ENCODE results near the gene DSCAML1.

Gene DSCAML1

GRCh38 chr11:117515892-117516787, 280.9 kb downstream of the DSCAML1 start:
- H3K36me3 ChIP-seq (ENCODE audit: control insufficient read depth, insufficient read depth, low read length) = no peaks in the 10 kb centered on the region
- H3K27me3 ChIP-seq (ENCODE audit: control insufficient read depth, insufficient read depth, low read length) = no peaks in the 10 kb centered on the region
- H3K9ac ChIP-seq (ENCODE audit: low read depth, low read length) = no peak overlapping the region
- H3K27ac ChIP-seq (ENCODE audit: low read depth, low read length) = no peak overlapping the region
- H3K9me3 ChIP-seq (ENCODE audit: control insufficient read depth, insufficient read depth, low read length) = no peaks in the 10 kb centered on the region
- peaks cover 13% of the 10 kb centered on the region; the same call in 1 of the 2 replicates for H3K4me1 ChIP-seq (ENCODE audit: control insufficient read depth, insufficient read depth, low read length)
- H3K4me3 ChIP-seq (ENCODE audit: low read depth, low read length) = no peak overlapping the region

GRCh38 chr11:117514256-117514655, 282.8 kb downstream of the DSCAML1 start:
- H3K4me1 ChIP-seq (ENCODE audit: control insufficient read depth, insufficient read depth, low read length) = peaks cover 13% of the 10 kb centered on the region; the same call in 1 of the 2 replicates
- no peaks in the 10 kb centered on the region for H3K36me3 ChIP-seq (ENCODE audit: control insufficient read depth, insufficient read depth, low read length)
- no peaks in the 10 kb centered on the region for H3K9me3 ChIP-seq (ENCODE audit: control insufficient read depth, insufficient read depth, low read length)
- no peak overlapping the region for H3K4me3 ChIP-seq (ENCODE audit: low read depth, low read length)
- H3K27me3 ChIP-seq (ENCODE audit: control insufficient read depth, insufficient read depth, low read length) = no peaks in the 10 kb centered on the region
- H3K27ac ChIP-seq (ENCODE audit: low read depth, low read length) = no peak overlapping the region
- no peak overlapping the region for H3K9ac ChIP-seq (ENCODE audit: low read depth, low read length)

GRCh38 chr11:117513666-117514065, 283.4 kb downstream of the DSCAML1 start:
- no peaks in the 10 kb centered on the region for H3K9me3 ChIP-seq (ENCODE audit: control insufficient read depth, insufficient read depth, low read length)
- H3K27me3 ChIP-seq (ENCODE audit: control insufficient read depth, insufficient read depth, low read length) = no peaks in the 10 kb centered on the region

GRCh38 chr11:117511931-117512539, 285.0 kb downstream of the DSCAML1 start:
- H3K36me3 ChIP-seq (ENCODE audit: control insufficient read depth, insufficient read depth, low read length) = no peaks in the 10 kb centered on the region
- no peak overlapping the region for H3K4me3 ChIP-seq (ENCODE audit: low read depth, low read length)
- peaks cover 12% of the 10 kb centered on the region; the same call in 1 of the 2 replicates for H3K4me1 ChIP-seq (ENCODE audit: control insufficient read depth, insufficient read depth, low read length)
- H3K27me3 ChIP-seq (ENCODE audit: control insufficient read depth, insufficient read depth, low read length) = no peaks in the 10 kb centered on the region
- no peak overlapping the region for H3K9ac ChIP-seq (ENCODE audit: low read depth, low read length)
- no peak overlapping the region for H3K27ac ChIP-seq (ENCODE audit: low read depth, low read length)
- H3K9me3 ChIP-seq (ENCODE audit: control insufficient read depth, insufficient read depth, low read length) = no peaks in the 10 kb centered on the region

More at GRCh38 chr11:117513666-117514065, 283.4 kb downstream of the DSCAML1 start:
- H3K4me3 ChIP-seq (ENCODE audit: low read depth, low read length) = no peak overlapping the region
- H3K4me1 ChIP-seq (ENCODE audit: control insufficient read depth, insufficient read depth, low read length) = peaks cover 13% of the 10 kb centered on the region; the same call in 1 of the 2 replicates
- no peak overlapping the region for H3K27ac ChIP-seq (ENCODE audit: low read depth, low read length)
- H3K36me3 ChIP-seq (ENCODE audit: control insufficient read depth, insufficient read depth, low read length) = no peaks in the 10 kb centered on the region
- no peak overlapping the region for H3K9ac ChIP-seq (ENCODE audit: low read depth, low read length)

GRCh38 chr11:117511483-117511930, 285.5 kb downstream of the DSCAML1 start:
- no peaks in the 10 kb centered on the region for H3K36me3 ChIP-seq (ENCODE audit: control insufficient read depth, insufficient read depth, low read length)
- H3K4me3 ChIP-seq (ENCODE audit: low read depth, low read length) = no peak overlapping the region
- no peaks in the 10 kb centered on the region for H3K27me3 ChIP-seq (ENCODE audit: control insufficient read depth, insufficient read depth, low read length)
- H3K27ac ChIP-seq (ENCODE audit: low read depth, low read length) = no peak overlapping the region
- no peak overlapping the region for H3K9ac ChIP-seq (ENCODE audit: low read depth, low read length)
- H3K9me3 ChIP-seq (ENCODE audit: control insufficient read depth, insufficient read depth, low read length) = no peaks in the 10 kb centered on the region
- peaks cover 8% of the 10 kb centered on the region; the same call in 1 of the 2 replicates for H3K4me1 ChIP-seq (ENCODE audit: control insufficient read depth, insufficient read depth, low read length)

- Histone ChIP-seq H3K9me3 (ENCODE audit: control insufficient read depth, insufficient read depth, low read length) (no peaks in the 10 kb centered on the region), H3K36me3 (ENCODE audit: control insufficient read depth, insufficient read depth, low read length) (no peaks in the 10 kb centered on the region), H3K9ac (ENCODE audit: low read depth, low read length) (no peak overlapping the region), H3K27ac (ENCODE audit: low read depth, low read length) (no peak overlapping the region), H3K4me1 (ENCODE audit: control insufficient read depth, insufficient read depth, low read length) (peaks cover 8% of the 10 kb centered on the region; the same call in 1 of the 2 replicates), H3K4me3 (ENCODE audit: low read depth, low read length) (no peak overlapping the region), H3K27me3 (ENCODE audit: control insufficient read depth, insufficient read depth, low read length) (no peaks in the 10 kb centered on the region)
Measured at GRCh38 chr11:117510646-117511045, 286.4 kb downstream of the DSCAML1 start.

- H3K9me3 ChIP-seq (ENCODE audit: control insufficient read depth, insufficient read depth, low read length) = no peaks in the 10 kb centered on the region
- H3K9ac ChIP-seq (ENCODE audit: low read depth, low read length) = no peak overlapping the region
- H3K27me3 ChIP-seq (ENCODE audit: control insufficient read depth, insufficient read depth, low read length) = no peaks in the 10 kb centered on the region
Measured at GRCh38 chr11:117509543-117509942, 287.5 kb downstream of the DSCAML1 start.

GRCh38 chr11:117506971-117507370, 290.0 kb downstream of the DSCAML1 start:
- no peaks in the 10 kb centered on the region for H3K9me3 ChIP-seq (ENCODE audit: control insufficient read depth, insufficient read depth, low read length)

More at GRCh38 chr11:117509543-117509942, 287.5 kb downstream of the DSCAML1 start:
- Histone ChIP-seq H3K4me3 (ENCODE audit: low read depth, low read length) (no peak overlapping the region), H3K27ac (ENCODE audit: low read depth, low read length) (no peak overlapping the region), H3K36me3 (ENCODE audit: control insufficient read depth, insufficient read depth, low read length) (no peaks in the 10 kb centered on the region), H3K4me1 (ENCODE audit: control insufficient read depth, insufficient read depth, low read length) (peaks cover 8% of the 10 kb centered on the region; the same call in 1 of the 2 replicates)

GRCh38 chr11:117505285-117505970, 291.6 kb downstream of the DSCAML1 start:
- no peak overlapping the region for H3K9ac ChIP-seq (ENCODE audit: low read depth, low read length)
- H3K27me3 ChIP-seq (ENCODE audit: control insufficient read depth, insufficient read depth, low read length) = no peaks in the 10 kb centered on the region
- no peaks in the 10 kb centered on the region for H3K9me3 ChIP-seq (ENCODE audit: control insufficient read depth, insufficient read depth, low read length)
- H3K4me3 ChIP-seq (ENCODE audit: low read depth, low read length) = no peak overlapping the region
- peaks cover 13% of the 10 kb centered on the region for H3K4me1 ChIP-seq (ENCODE audit: control insufficient read depth, insufficient read depth, low read length)
- H3K36me3 ChIP-seq (ENCODE audit: control insufficient read depth, insufficient read depth, low read length) = no peaks in the 10 kb centered on the region
- H3K27ac ChIP-seq (ENCODE audit: low read depth, low read length) = no peak overlapping the region

More at GRCh38 chr11:117506971-117507370, 290.0 kb downstream of the DSCAML1 start:
- H3K27ac ChIP-seq (ENCODE audit: low read depth, low read length) = no peak overlapping the region
- H3K4me3 ChIP-seq (ENCODE audit: low read depth, low read length) = no peak overlapping the region
- no peaks in the 10 kb centered on the region for H3K36me3 ChIP-seq (ENCODE audit: control insufficient read depth, insufficient read depth, low read length)
- H3K27me3 ChIP-seq (ENCODE audit: control insufficient read depth, insufficient read depth, low read length) = no peaks in the 10 kb centered on the region
- peaks cover 17% of the 10 kb centered on the region for H3K4me1 ChIP-seq (ENCODE audit: control insufficient read depth, insufficient read depth, low read length)
- H3K9ac ChIP-seq (ENCODE audit: low read depth, low read length) = no peak overlapping the region

- Histone ChIP-seq H3K27me3 (ENCODE audit: control insufficient read depth, insufficient read depth, low read length) (no peaks in the 10 kb centered on the region), H3K9me3 (ENCODE audit: control insufficient read depth, insufficient read depth, low read length) (no peaks in the 10 kb centered on the region), H3K27ac (ENCODE audit: low read depth, low read length) (no peak overlapping the region), H3K9ac (ENCODE audit: low read depth, low read length) (no peak overlapping the region), H3K36me3 (ENCODE audit: control insufficient read depth, insufficient read depth, low read length) (no peaks in the 10 kb centered on the region), H3K4me1 (ENCODE audit: control insufficient read depth, insufficient read depth, low read length) (peaks cover 13% of the 10 kb centered on the region), H3K4me3 (ENCODE audit: low read depth, low read length) (no peak overlapping the region)
Measured at GRCh38 chr11:117502779-117503100, 294.3 kb downstream of the DSCAML1 start.

Data from HUES48 (cell line).